ENCODE measurements around the gene GREB1L. TPM values are rescaled to one million over a fixed set of nuclear protein-coding genes. Genes with fewer than 3 reads are reported as not detected.
A peak's percentile ranks its signal among the peaks of the same experiment; 100 is the strongest.

Gene GREB1L
- total RNA-seq, 2 donors from 2014 or later, result 0.20 to 0.58 TPM

DNA sequence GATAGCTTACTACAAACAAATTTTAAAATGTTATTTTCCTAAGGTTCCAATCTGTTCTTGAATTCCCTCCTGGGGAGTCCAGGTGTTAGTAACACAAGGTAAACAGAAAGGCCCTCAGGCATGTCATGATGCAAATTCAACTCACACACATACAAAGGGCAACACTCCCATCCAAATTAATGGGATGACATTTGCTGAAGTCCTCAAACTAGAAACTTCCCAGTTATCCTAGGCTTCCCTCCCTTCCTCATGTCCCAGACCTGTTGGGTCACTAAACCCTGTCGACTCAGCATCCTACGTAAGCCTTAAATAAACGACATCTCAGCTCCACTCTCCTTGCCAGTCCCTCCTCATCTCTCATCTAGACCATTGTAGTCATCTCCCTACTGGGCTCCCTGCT is 85.1 kb downstream of the GREB1L start:
- Histone ChIP-seq H3K4me1 (no peaks in the 10 kb centered on the region), H3K36me3 (no peaks in the 10 kb centered on the region), H3K9me3 (no peaks in the 10 kb centered on the region), H3K9ac (ENCODE audit: low read depth in 2 of 2, low read length in 2 of 2) (no peak overlapping the region), H3K4me3 (no peak overlapping the region), H3K27me3 (no peaks in the 10 kb centered on the region), H3K27ac (no peak overlapping the region)
- intact Hi-C loops (cut with DNase I), result no loop called here
- TF ChIP-seq, protein P1, sequence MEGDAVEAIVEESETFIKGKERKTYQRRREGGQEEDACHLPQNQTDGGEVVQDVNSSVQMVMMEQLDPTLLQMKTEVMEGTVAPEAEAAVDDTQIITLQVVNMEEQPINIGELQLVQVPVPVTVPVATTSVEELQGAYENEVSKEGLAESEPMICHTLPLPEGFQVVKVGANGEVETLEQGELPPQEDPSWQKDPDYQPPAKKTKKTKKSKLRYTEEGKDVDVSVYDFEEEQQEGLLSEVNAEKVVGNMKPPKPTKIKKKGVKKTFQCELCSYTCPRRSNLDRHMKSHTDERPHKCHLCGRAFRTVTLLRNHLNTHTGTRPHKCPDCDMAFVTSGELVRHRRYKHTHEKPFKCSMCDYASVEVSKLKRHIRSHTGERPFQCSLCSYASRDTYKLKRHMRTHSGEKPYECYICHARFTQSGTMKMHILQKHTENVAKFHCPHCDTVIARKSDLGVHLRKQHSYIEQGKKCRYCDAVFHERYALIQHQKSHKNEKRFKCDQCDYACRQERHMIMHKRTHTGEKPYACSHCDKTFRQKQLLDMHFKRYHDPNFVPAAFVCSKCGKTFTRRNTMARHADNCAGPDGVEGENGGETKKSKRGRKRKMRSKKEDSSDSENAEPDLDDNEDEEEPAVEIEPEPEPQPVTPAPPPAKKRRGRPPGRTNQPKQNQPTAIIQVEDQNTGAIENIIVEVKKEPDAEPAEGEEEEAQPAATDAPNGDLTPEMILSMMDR (IDR thresholded peaks at IDR 0.05), result no peak
- no peak for DNase-seq

DNA sequence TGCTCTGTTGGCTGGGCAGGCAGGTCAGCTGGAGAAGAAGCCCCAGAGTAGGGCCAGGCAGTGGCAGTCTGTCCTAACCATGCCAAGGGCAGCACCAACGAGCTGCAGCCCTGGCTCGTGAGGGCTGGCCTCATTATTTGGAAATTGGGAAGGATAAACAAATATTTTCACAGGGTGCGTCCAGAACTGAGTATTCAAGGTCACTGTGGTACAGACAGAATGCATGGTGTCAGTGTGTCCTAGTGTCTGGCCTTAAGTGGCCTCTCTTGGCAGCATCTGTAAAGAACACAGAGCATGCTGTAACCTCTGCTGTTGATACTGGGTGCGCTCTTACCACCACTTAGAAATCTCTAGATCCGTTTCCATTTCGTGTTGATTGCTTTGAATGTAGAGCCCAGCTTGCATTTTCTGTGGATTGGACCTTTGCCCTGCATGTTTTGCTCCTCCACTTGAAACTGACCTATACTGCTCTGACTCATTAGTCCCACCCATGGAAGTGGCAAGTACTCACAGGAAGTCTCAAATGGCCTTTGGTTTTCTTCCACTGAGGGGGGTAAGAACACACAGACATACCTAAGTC is 88.2 kb downstream of the GREB1L start:
- peak; percentile 17 for DNase-seq
- Histone ChIP-seq H3K36me3 (no peaks in the 10 kb centered on the region), H3K4me3 (no peak overlapping the region), H3K27ac (no peak overlapping the region), H3K4me1 (no peaks in the 10 kb centered on the region), H3K9me3 (no peaks in the 10 kb centered on the region), H3K27me3 (no peaks in the 10 kb centered on the region), H3K9ac (ENCODE audit: low read depth in 2 of 2, low read length in 2 of 2) (no peak overlapping the region)
- TF ChIP-seq, protein P1 (IDR thresholded peaks at IDR 0.05), result no peak
- intact Hi-C loops (cut with DNase I), result no loop called here

DNA sequence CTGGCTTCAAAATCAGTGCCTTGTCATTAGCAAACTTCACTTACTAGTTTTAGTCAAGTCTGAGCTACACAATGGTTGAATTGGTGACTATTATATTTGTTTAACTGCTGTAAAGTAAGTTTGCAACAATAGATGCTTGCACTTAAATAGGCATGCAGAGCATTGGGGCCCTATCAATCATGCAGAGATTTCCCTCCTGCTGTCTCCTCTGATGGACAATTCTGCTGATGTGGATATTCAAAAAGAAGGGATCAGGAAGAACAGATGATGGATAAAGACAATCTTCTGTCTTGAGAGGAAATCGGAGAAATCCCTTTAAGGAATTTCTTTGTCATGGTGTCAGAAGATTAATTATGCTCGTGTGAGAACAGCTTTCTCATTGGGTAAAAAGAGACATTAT is 89.0 kb downstream of the GREB1L start:
- TF ChIP-seq, protein P1 (IDR thresholded peaks at IDR 0.05), result no peak
- Histone ChIP-seq H3K27ac (no peak overlapping the region), H3K27me3 (no peaks in the 10 kb centered on the region), H3K36me3 (no peaks in the 10 kb centered on the region), H3K4me1 (no peaks in the 10 kb centered on the region), H3K9ac (ENCODE audit: low read depth in 2 of 2, low read length in 2 of 2) (no peak overlapping the region), H3K9me3 (no peaks in the 10 kb centered on the region), H3K4me3 (no peak overlapping the region)
- intact Hi-C loops (cut with DNase I), result no loop called here
- DNase-seq, result no peak

DNA sequence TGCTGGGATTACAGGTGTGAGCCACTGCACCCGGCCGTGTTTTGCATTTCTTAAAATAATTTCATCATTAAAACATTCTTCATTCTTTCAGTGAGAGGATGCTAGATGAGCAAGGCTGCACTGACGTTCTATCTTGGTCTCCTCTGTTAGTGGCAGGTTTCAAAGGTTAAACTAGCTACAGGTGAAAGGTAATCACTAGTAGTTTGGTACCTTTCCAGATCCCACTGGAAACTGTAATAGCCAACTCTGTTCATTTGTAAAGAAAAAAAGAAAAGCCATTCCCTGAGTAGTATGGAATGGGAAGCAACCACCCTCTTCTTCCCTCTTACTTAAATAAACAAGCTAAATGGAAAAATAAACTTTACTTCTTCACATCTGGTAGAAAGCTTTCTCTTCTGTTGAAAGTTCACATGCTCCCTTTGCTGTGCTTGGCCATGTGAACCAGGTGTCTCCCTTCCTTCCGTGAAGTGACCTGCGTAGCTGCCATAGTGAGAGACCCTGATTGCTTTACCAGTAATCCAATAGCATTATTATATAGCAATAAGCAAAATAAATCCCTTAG is 94.0 kb downstream of the GREB1L start:
- Histone ChIP-seq H3K36me3 (no peaks in the 10 kb centered on the region), H3K4me1 (no peaks in the 10 kb centered on the region), H3K4me3 (no peak overlapping the region), H3K27ac (no peak overlapping the region), H3K27me3 (no peaks in the 10 kb centered on the region), H3K9ac (ENCODE audit: low read depth in 2 of 2, low read length in 2 of 2) (no peak overlapping the region), H3K9me3 (no peaks in the 10 kb centered on the region)
- DNase-seq, result no peak
- TF ChIP-seq, protein P1 (IDR thresholded peaks at IDR 0.05), result no peak
- intact Hi-C loops (cut with DNase I), result no loop called here

DNA sequence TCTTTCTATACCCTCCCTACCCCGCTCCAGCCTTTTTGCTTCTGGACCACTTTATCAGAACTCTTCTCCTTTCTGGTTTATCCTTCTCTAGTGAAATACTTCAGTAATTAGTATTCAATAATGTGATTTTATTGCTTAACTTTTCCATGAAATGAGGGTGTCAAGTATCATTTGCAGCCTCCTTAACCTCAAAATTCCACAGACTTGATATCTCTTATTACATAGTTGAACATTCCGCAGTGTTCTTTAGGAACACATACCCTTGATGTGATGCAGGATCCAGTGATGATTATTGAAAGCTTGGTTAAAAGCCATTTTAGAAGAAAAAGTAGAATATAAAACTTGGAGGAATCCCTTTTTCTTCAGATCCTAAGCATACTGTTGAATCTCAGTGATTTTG is 94.8 kb downstream of the GREB1L start:
- Histone ChIP-seq H3K9ac (ENCODE audit: low read depth in 2 of 2, low read length in 2 of 2) (no peak overlapping the region), H3K27ac (no peak overlapping the region), H3K27me3 (no peaks in the 10 kb centered on the region), H3K36me3 (no peaks in the 10 kb centered on the region), H3K4me1 (no peaks in the 10 kb centered on the region), H3K9me3 (no peaks in the 10 kb centered on the region), H3K4me3 (no peak overlapping the region)
- intact Hi-C loops (cut with DNase I), result no loop called here
- TF ChIP-seq, protein P1 (IDR thresholded peaks at IDR 0.05), result no peak
- no peak for DNase-seq

Data from colonic mucosa (tissue), 4 donors.